ENCODE results near the gene ARID5B. TPM values are rescaled to one million over a fixed set of nuclear protein-coding genes. Genes with fewer than 3 reads are reported as not detected.

ARID5B gene
- polyA plus RNA-seq, 1 of the 3 experiments (the other 2 are of a cell fraction), result 10.9 TPM

DNA sequence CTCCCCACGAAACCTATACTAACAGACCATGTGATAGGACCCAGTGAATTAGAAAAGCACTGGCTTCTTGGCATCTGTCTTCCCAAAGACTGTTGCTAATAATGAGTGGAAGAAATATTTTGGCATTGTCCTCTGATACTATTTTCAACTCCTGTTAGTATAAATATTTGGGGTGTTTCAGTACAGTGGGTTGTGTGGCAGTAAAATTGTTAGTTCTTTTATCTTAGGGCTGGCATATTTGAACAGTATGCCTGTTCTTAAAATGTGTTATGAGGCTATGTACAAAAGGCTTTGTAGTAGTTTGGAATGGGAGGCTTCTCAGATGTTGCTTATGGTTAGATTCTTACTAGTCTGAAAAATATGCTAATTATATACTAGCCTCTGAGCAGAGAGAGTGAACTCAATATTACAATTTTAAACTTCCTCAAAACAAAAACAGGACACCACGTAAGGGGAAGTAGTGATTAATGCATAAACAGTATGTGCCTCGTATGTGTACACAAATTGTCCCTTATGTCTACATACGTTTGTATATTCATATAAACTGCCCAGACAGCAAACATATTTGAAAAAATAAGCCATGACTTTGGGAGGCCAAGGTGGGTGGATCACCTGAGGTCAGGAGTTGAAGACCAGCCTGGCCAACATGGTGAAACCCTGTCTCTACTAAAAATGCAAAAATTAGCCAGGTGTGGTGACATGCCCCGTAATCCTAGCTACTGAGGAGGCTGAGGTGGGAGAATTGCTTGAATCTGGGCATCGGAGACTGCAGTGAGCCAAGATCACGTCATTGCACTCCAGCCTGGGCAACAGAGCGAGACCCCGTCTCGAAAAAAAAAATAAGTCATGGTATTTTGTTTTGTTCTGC, 115.4 kb downstream of the ARID5B start:
- no peak overlapping the region for H2AFZ ChIP-seq (ENCODE audit: low read depth)

DNA sequence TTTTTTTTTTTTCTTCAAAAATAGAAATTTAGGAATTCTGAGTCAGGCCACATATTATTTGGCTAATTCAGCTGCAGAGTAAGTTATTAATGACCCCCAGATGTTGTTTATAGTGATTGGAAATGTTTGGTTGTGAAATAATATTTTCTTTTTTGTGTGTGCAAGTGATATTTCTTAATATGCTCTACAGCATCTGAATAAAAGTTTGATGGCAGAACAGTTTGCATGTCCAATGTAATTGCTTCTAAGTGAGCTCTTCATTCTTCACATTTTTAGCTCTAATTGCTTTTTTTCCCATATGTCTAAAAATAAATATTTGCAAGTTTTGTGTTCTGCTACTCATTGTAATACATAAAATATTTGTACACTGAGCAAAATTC, 116.0 kb downstream of the ARID5B start:
- Histone ChIP-seq H3K4me2 (0 out of 2 replicates have a peak overlapping the region, but pooled peaks have one; percentile 1), H3K9me3 (no peaks in the 10 kb centered on the region), H3K27ac (ENCODE audit: low read depth in 2 of 2, low read length in 1 of 2) (peak overlapping the region; percentile 30 to 48; a peak in 2 of 4 replicates), H3K79me2 (ENCODE audit: insufficient read depth) (peaks cover 31% of the 10 kb centered on the region), H3F3A (replicated peaks; ENCODE audit: insufficient read depth) (peaks cover 3% of the 10 kb centered on the region), H3K36me3 (replicated peaks in 1 of 2; ENCODE audit: control insufficient read depth in 1 of 2, insufficient read depth in 2 of 2, low read length in 1 of 2) (peaks cover 5 to 11% of the 10 kb centered on the region in 2 experiments), H3K4me1 (ENCODE audit: control insufficient read depth in 1 of 2, insufficient read depth in 2 of 2, low read depth in 1 of 2, low read length in 1 of 2) (peaks cover 20 to 48% of the 10 kb centered on the region in 2 experiments; a peak in 3 of 4 replicates), H3K9ac (no peak overlapping the region), H3K4me3 (ENCODE audit: low read depth in 2 of 2, low read length in 1 of 2) (no peak overlapping the region), H2AFZ (ENCODE audit: low read depth) (no peak overlapping the region), H4K20me1 (ENCODE audit: insufficient read depth) (no peaks in the 10 kb centered on the region), H3K9me2 (no peaks in the 10 kb centered on the region), H3K27me3 (ENCODE audit: insufficient read depth) (no peaks in the 10 kb centered on the region)
- TF ChIP-seq, protein P1, sequence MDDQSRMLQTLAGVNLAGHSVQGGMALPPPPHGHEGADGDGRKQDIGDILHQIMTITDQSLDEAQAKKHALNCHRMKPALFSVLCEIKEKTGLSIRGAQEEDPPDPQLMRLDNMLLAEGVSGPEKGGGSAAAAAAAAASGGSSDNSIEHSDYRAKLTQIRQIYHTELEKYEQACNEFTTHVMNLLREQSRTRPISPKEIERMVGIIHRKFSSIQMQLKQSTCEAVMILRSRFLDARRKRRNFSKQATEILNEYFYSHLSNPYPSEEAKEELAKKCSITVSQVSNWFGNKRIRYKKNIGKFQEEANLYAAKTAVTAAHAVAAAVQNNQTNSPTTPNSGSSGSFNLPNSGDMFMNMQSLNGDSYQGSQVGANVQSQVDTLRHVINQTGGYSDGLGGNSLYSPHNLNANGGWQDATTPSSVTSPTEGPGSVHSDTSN (IDR thresholded peaks at IDR 0.05), result 0 out of 2 replicates have a peak, but pooled peaks have one; percentile 6
- TF ChIP-seq CTCF (IDR thresholded peaks at IDR 0.05) (no peak), MEF2A (IDR thresholded peaks at IDR 0.05; ENCODE audit: borderline replicate concordance, low read depth) (peak; percentile 30; the same call in 1 of the 2 replicates)
- no peak for DNase-seq
- ChIA-PET POLR2A (no interaction called here), CTCF (no interaction called here)

More for the DNA sequence above, 115.4 kb downstream of the ARID5B start:
- ChIA-PET POLR2A (no interaction called here), CTCF (no interaction called here)
- peaks cover 20 to 48% of the 10 kb centered on the region in 2 experiments; a peak in 3 of 4 replicates for H3K4me1 ChIP-seq (ENCODE audit: control insufficient read depth in 1 of 2, insufficient read depth in 2 of 2, low read depth in 1 of 2, low read length in 1 of 2)
- 88% methylated on average over 10 of the region's 10 CpGs for WGBS (ENCODE audit: low lambda C conversion rate)
- peaks cover 3% of the 10 kb centered on the region for H3F3A ChIP-seq (replicated peaks; ENCODE audit: insufficient read depth)
- TF ChIP-seq SMC3 (IDR thresholded peaks at IDR 0.05; ENCODE audit: low read depth, low read length) (no peak), FOSL2 (IDR thresholded peaks at IDR 0.05; ENCODE audit: borderline replicate concordance, low read depth) (no peak), POLR2AphosphoS5 (IDR thresholded peaks at IDR 0.05; ENCODE audit: low read depth, low read length) (no peak), GABPA (IDR thresholded peaks at IDR 0.05; ENCODE audit: low read depth) (no peak), RAD21 (IDR thresholded peaks at IDR 0.05; ENCODE audit: low read length) (no peak)
- TF ChIP-seq, protein P2, sequence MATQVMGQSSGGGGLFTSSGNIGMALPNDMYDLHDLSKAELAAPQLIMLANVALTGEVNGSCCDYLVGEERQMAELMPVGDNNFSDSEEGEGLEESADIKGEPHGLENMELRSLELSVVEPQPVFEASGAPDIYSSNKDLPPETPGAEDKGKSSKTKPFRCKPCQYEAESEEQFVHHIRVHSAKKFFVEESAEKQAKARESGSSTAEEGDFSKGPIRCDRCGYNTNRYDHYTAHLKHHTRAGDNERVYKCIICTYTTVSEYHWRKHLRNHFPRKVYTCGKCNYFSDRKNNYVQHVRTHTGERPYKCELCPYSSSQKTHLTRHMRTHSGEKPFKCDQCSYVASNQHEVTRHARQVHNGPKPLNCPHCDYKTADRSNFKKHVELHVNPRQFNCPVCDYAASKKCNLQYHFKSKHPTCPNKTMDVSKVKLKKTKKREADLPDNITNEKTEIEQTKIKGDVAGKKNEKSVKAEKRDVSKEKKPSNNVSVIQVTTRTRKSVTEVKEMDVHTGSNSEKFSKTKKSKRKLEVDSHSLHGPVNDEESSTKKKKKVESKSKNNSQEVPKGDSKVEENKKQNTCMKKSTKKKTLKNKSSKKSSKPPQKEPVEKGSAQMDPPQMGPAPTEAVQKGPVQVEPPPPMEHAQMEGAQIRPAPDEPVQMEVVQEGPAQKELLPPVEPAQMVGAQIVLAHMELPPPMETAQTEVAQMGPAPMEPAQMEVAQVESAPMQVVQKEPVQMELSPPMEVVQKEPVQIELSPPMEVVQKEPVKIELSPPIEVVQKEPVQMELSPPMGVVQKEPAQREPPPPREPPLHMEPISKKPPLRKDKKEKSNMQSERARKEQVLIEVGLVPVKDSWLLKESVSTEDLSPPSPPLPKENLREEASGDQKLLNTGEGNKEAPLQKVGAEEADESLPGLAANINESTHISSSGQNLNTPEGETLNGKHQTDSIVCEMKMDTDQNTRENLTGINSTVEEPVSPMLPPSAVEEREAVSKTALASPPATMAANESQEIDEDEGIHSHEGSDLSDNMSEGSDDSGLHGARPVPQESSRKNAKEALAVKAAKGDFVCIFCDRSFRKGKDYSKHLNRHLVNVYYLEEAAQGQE (IDR thresholded peaks at IDR 0.05; ENCODE audit: low read depth, low read length), result no peak
- DNase-seq, result no peak
- H3K9ac ChIP-seq, result no peak overlapping the region
- peaks cover 5 to 18% of the 10 kb centered on the region in 2 experiments for H3K36me3 ChIP-seq (replicated peaks in 1 of 2; ENCODE audit: control insufficient read depth in 1 of 2, insufficient read depth in 2 of 2, low read length in 1 of 2)
- peak overlapping the region; percentile 32 to 55; a peak in 2 of 4 replicates for H3K27ac ChIP-seq (ENCODE audit: low read depth in 2 of 2, low read length in 1 of 2)
- H4K20me1 ChIP-seq (ENCODE audit: insufficient read depth), result no peaks in the 10 kb centered on the region
- no peaks in the 10 kb centered on the region for H3K9me3 ChIP-seq
- no peaks in the 10 kb centered on the region for H3K9me2 ChIP-seq
- peaks cover 29% of the 10 kb centered on the region for H3K79me2 ChIP-seq (ENCODE audit: insufficient read depth)
- H3K4me2 ChIP-seq, result no peak overlapping the region
- no peaks in the 10 kb centered on the region for H3K27me3 ChIP-seq (ENCODE audit: insufficient read depth)
- no peak overlapping the region for H3K4me3 ChIP-seq (ENCODE audit: low read depth in 2 of 2, low read length in 1 of 2)
